ENCODE results near the gene CFAP57.

Gene CFAP57

GRCh38 chr1:43255438-43256210, 83.5 kb downstream of the CFAP57 start:
- DNase-seq (ENCODE audit: low read depth) = no peak

GRCh38 chr1:43256675-43257570, 84.8 kb downstream of the CFAP57 start:
- DNase-seq (ENCODE audit: low read depth) = no peak

- DNase-seq (ENCODE audit: low read depth) = no peak
Measured at GRCh38 chr1:43258370-43258769, 86.2 kb downstream of the CFAP57 start.

- DNase-seq (ENCODE audit: low read depth) = no peak
Measured at GRCh38 chr1:43265431-43265830, 93.3 kb downstream of the CFAP57 start.

GRCh38 chr1:43266881-43267280, 94.8 kb downstream of the CFAP57 start:
- DNase-seq (ENCODE audit: low read depth) = no peak

- no peak for DNase-seq (ENCODE audit: low read depth)
Measured at GRCh38 chr1:43267291-43267805, 95.2 kb downstream of the CFAP57 start.

- no peak for DNase-seq (ENCODE audit: low read depth)
Measured at GRCh38 chr1:43267818-43268425, 95.8 kb downstream of the CFAP57 start.

GRCh38 chr1:43269627-43270375, 97.7 kb downstream of the CFAP57 start, which contains the start of gene TMEM125:
TMEM125 (plus strand) TSS chr1:43269983; CDS start chr1:43272723, 2,740 bp downstream.
- no peak for DNase-seq (ENCODE audit: low read depth)

GRCh38 chr1:43270421-43271095, 98.4 kb downstream of the CFAP57 start:
- no peak for DNase-seq (ENCODE audit: low read depth)

GRCh38 chr1:43271186-43272118, 99.3 kb downstream of the CFAP57 start:
- DNase-seq (ENCODE audit: low read depth) = no peak

GRCh38 chr1:43272161-43272560, 100.0 kb downstream of the CFAP57 start:
- no peak for DNase-seq (ENCODE audit: low read depth)

- no peak for DNase-seq (ENCODE audit: low read depth)
Measured at GRCh38 chr1:43272576-43273571, 100.7 kb downstream of the CFAP57 start.

- DNase-seq (ENCODE audit: low read depth) = no peak
Measured at GRCh38 chr1:43273708-43274107, 101.6 kb downstream of the CFAP57 start.

GRCh38 chr1:43274125-43274803, 102.1 kb downstream of the CFAP57 start:
- DNase-seq (ENCODE audit: low read depth) = peak; percentile 9

GRCh38 chr1:43274804-43275180, 102.7 kb downstream of the CFAP57 start:
- no peak for DNase-seq (ENCODE audit: low read depth)

- no peak for DNase-seq (ENCODE audit: low read depth)
Measured at GRCh38 chr1:43275826-43276620, 103.9 kb downstream of the CFAP57 start.

GRCh38 chr1:43276673-43277072, 104.5 kb downstream of the CFAP57 start:
- DNase-seq (ENCODE audit: low read depth) = no peak
